Esophagus muscularis mucosa (tissue), 3 donors: ENCODE data around the gene MMD.

ENCODE experiments used
- CTCF ChIP-seq, 3 experiments: fragments of 200-600 bp in 2 of 3; fragments of 450-650 bp in 1 of 3; sonication (generic) in 2 of 3; IDR thresholded peaks; one replicate each; pipeline ENCODE4 v1.5.1; 2017 to 2019; ENCODE audit warnings: antibody characterized with exemption in 3 of 3, mild to moderate bottlenecking in 2 of 3, moderate library complexity in 1 of 3
- EP300 ChIP-seq: sonication (generic); formaldehyde crosslinking; IDR thresholded peaks from one replicate; pipeline ENCODE4 v1.6.1; 2017; ENCODE audit warnings: antibody characterized with exemption

- no peak for TF ChIP-seq CTCF (IDR thresholded peaks at IDR 0.05)
- no peak for TF ChIP-seq EP300
Measured at GRCh38 chr17:55430541-55431288, 9.1 kb upstream of the MMD start.
